Subcutaneous adipose tissue (tissue), 4 donors: ENCODE data around the gene LGR4. TPM values are rescaled to one million over a fixed set of nuclear protein-coding genes. Genes with fewer than 3 reads are reported as not detected.

Experiments used
- total RNA-seq, 4 donors: library from RNA; depleted of rRNA; stranded (reverse); fragments of >200 nt; gene quantifications; one replicate each; pipeline ENCODE4 v1.1.0, GENCODE V29; 2016
- TF ChIP-seq, protein P1 (sequence below): fragments of 450-650 bp; IDR thresholded peaks from one replicate; pipeline ENCODE4 v1.5.1; 2016; ENCODE audit warnings: low read depth, mild to moderate bottlenecking, control low read depth, antibody characterized with exemption, moderate library complexity

Gene LGR4
- total RNA-seq, 4 donors from 2014 or later = 41.3 to 106 (median 48.8) TPM

DNA sequence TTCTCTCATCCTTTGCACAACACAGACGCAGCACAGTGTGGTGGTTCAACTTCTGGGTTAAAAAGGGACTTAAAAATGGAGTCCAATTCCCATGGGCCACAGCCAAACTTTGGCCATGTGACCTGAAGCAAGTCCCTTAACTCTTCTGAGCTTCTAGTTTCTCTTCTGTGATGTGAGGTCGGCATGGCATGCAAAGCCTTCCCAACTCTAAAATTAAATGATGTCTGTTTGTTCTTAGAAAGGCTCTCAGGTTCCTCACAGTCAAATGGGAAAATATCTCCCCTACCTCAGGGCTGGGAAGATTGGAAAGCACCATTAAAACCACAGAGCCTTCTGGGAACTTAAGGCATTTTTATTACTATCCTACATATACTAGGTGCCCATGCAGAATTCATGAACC lies 38.8 kb downstream of the LGR4 start:
- TF ChIP-seq, protein P1, sequence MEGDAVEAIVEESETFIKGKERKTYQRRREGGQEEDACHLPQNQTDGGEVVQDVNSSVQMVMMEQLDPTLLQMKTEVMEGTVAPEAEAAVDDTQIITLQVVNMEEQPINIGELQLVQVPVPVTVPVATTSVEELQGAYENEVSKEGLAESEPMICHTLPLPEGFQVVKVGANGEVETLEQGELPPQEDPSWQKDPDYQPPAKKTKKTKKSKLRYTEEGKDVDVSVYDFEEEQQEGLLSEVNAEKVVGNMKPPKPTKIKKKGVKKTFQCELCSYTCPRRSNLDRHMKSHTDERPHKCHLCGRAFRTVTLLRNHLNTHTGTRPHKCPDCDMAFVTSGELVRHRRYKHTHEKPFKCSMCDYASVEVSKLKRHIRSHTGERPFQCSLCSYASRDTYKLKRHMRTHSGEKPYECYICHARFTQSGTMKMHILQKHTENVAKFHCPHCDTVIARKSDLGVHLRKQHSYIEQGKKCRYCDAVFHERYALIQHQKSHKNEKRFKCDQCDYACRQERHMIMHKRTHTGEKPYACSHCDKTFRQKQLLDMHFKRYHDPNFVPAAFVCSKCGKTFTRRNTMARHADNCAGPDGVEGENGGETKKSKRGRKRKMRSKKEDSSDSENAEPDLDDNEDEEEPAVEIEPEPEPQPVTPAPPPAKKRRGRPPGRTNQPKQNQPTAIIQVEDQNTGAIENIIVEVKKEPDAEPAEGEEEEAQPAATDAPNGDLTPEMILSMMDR = no peak

DNA sequence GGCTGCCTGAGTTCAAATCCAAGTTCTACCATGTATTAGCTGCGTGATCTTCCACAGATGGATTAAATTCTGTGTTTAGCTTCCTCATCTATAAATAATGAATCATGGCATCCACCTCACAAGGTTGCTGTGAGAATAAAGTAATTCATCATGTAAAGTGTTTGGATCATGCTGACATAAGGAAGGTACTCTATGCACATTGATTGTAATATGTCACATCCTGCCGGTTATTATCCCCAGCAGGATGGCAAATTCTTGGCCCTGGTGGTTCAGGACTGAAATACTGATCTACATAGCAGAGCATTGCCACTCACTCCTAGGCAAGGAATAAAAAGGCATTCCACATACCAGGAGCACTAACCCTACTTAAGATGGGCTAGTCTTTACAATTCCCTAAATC lies 40.8 kb downstream of the LGR4 start:
- TF ChIP-seq, protein P1 = no peak

DNA sequence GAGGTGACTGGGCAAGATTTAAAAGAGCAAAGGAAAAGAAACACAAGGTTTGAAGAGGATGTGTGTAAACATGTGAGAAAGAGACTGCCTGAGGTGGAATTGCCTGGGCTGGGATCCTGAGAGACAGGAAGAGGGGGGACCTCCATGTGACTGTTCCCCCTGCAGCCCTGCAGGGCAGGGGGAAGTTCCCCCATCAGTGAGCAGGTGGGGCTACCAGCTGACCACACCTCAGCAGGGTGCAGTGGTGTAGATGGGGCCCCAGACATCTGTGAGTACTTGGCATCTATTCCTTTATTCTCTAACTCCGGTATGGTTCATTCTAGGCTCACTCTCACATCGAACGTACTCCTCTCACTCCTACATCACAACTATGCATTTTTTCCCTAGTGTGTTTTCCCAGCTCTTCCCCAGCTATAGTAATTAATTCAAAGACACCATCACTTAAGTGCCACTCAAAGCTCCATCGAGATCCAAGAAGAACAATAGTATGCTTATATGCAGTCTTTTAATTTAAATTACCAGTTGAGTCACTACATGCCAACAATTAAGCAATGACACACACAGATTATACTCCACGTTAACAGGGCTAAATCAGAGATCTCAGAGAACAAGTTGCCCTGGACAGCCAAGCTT lies 42.7 kb downstream of the LGR4 start:
- TF ChIP-seq, protein P1 = no peak

DNA sequence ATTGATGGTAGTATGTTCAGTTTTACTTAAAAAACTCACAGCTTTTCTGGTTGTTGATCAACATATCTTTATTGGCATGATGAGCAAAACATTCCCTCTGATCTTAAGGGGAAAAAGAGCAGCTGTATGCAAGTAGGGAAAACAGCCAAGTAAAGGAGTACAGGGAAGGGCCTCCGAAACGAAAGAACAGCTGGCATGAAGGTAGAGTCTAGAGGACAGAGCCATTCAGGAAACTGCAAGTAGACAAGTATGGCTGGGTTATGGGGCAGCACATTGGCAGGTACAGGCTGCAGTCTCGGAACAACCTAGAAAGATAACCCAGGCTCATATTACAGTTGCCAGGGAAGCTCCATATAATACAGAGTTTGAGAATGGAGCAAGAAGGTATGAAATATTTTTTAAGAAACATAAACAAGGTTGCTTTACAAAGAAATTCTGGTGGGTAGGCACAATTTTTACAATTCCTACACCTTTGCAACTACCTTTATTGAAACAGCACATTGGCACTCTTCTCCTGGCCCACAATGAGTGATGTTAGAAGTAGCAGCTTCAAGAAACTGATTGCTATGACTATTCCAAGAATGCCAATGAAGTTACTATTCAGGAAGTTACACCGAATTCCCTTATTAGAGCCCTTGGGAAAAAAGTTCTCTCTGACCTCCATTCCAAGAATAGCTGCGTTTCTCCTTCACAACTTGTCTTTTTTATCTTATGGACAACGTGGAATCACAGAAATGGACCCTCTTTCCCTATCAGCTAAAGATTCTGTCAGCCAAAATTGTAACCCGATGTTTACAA lies 45.2 kb downstream of the LGR4 start:
- TF ChIP-seq, protein P1 = no peak

DNA sequence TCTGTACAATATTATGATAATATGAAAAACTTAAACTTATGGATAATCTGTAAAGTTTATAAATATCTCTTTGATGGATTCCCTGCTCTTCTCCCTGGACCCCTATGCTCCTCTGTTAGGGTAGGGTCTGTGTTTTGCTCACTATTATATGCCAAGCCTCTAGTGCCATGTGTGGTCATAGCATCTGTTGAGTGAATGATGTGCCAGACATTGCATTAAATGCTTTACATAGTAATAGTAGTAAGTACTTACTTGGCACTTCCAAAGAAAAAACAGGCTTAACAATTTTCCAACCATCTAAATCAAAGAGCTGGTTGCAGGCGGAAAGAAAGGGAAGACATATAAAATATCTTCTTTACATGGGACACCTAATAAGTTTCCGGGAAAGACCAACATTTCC lies 46.8 kb downstream of the LGR4 start:
- TF ChIP-seq, protein P1 = no peak

DNA sequence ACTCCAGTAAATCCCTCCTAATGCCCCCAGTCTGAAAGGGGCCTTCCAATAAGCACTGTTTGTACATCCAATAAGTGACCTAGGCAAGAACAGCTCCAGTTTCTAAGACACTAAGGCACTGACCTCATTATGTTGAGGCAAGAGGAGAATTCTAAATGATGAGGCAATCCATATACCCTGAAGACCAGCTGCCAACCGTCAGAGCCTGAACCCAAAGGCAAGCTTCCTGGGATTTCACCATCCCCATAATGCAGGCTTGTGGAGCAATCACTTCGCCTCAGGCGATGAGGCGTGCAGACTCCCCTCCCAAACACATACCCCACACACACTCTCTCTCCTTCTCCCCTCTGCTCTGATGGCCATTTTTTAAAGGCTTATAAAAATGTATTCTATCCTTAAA lies 49.5 kb downstream of the LGR4 start:
- TF ChIP-seq, protein P1 = no peak

DNA sequence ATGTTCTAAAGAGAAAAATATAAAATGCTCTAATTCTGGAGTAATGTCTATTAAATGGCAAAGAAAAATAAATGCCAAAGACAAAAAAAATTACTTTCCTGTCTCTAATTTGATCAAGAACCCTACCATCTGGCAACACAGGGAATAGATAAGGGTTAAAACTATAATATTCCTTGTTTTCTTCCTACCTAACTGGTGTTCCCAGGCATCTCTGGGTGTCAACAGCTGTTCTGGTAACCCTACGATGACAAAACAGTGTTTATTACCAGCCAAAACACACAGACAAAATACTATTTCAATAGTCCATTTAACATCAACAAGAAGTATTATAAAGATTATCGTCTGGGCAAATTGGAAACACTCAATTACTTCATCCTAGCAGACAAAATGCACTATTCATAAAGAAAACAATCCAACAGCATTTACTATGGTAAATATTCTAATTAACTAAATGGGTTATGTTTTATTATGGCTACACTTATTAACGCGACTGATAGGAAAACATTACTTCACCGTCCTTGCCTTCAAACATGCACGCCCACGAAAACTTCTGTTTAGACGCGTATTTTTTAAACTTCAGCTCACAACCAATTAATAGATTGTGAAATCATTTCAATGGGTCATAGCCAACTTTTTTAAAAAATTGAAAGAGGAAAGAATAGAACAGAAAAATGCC lies 50.6 kb downstream of the LGR4 start:
- TF ChIP-seq, protein P1 = no peak
